NCI-H345 (cell line): ENCODE results near the gene KCNQ1OT1.

Experiments
- DNase-seq: peaks from one replicate; lab custom pipeline; 2025; lab: John Stamatoyannopoulos, UW

Gene KCNQ1OT1

DNA sequence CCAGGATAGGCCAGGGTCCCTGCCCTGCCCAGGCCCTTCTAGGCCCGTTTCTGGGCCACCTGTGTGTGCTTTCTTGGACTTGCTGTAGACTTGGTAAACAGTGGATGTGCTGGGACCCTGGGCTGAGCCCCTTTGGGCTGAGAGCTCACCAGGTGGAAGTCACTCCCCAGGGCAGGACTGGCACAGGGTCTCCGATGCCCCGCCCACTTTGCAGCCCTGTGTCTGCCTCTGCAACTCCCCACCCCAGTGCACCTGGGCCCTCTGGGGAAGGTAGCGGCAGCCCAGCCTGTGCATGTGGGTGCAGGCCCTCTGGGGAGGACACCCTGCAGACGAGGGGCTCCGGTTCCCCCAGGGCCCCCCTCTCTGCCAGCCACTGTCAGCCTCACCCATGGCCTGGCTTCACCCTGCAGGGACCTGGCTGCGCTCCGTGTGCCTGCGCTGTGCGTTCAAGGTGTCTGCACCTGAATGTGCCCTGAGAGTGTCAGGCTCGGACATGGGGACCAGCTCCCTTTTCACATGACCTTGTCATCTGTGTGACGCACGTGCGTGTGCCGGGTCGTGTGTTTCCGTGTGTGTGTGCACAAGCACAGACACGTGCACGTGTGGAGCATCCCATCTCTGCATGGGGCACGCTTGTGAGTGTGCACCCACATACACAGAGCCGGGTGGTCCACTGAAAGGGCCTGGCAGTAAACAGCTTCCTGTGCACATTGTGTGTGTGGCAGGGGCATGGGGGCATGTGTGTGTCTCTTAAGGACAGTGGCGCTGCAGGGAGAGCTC lies 118.5 kb downstream of the KCNQ1OT1 start:
- no peak for DNase-seq

DNA sequence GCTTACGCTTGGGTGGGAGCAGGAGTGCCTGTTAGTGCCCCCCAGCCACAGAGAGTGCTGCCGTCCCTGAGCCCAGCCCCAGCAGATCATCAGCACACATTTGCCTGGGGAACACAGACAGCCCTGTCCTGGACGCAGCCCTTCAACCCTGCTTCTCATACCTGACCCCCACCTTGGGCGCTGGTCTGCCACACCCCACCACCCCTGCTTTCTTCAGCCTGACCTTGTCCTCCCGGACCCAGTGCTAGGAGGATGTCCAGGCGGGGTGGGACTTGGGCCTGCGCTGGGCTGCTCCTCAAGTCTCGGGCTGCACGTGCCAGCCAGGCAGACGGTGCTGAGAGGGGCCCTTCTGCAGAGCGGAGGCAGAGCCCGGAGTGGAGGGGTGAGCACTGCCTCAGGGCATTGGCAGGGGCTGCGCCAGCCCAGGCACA lies 119.2 kb downstream of the KCNQ1OT1 start:
- DNase-seq = no peak

- DNase-seq = no peak
Observed at GRCh38 chr11:2580061-2580421, 119.8 kb downstream of the KCNQ1OT1 start.

DNA sequence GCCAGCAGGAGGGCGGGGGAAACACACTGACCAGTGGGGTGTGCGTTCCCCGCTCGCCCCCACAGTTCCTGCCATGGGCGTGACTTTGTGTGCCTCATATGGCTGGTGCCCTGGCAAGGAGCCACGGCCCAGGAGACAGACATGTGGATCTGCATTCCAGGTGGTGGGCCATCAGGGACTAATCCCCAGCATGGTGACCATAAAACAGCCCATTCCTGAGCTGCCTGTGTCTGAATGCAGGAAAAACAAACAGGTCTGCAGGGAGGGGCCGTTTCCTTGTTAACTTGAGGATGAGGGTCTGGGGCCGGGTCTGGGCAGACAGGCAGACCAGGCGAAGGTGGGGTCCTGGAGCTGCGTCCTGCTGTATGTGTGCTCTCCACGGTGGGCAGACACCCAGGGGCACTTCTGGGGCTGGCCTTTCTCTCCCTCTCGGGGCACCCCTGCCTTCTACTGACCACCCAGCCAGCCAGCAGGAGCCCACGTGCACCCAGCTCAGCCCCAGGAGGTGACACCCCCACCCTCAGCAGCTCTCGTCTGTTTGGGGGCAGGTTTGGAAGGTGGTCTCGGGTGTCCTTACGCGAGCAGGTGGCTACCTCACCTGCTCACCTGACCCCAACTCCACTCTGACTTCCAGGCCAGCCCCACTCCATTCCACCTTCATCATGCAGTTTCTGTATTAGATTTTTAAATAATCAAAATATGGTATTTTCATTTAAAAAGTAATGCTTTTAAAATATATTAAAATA lies 120.3 kb downstream of the KCNQ1OT1 start:
- no peak for DNase-seq

GRCh38 chr11:2578929-2579270 lies 120.9 kb downstream of the KCNQ1OT1 start:
- no peak for DNase-seq

DNA sequence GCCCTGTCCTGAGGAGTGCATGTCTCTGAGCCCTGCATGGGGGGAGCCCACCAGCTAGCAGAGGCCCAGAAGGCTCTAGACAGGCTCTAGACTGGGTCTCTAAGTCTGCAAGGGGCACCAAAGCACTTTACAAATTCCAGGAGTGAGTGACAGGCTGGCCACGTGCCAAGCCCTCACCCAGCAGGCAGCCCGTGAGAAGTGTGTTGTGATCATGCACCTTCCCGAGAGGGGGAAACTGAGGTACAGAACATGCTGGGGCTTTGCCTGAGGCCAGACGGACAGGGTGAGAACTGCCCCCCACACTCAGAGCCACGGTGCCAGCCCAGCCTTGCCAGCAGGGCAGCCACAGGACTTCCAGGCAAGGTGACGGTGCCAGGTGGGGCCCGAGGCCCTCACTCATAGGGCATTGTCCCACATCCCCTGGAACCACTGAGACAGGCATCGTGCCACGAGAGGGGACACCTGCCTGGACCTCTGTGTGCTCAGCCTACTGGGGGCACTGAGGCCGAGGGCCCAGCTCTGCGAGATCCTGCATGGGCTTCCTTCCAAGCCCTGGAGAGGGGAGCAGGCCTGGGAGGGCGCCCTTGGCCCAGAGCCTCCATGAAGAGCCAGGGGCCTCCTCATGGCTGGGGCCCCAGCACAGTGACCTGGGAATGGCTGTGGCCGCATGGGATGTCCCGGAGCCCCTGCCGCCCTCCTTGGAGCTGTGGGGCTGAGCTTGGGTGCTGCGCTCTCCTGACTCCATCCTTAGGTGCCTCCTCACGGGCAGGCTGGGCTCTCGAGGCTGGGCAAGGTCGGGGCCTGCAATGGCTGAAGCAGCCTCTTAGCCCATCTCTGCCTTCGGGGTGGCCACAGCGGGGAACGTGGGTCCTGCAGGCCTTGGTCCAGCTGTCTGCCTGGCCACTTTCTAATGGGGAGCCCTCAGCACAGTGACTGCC lies 121.5 kb downstream of the KCNQ1OT1 start:
- no peak for DNase-seq

- DNase-seq = no peak
Observed at GRCh38 chr11:2577031-2577990, 122.5 kb downstream of the KCNQ1OT1 start.

- DNase-seq = no peak
Observed at GRCh38 chr11:2576549-2576948, 123.2 kb downstream of the KCNQ1OT1 start.

- DNase-seq = no peak
Observed at GRCh38 chr11:2576111-2576510, 123.7 kb downstream of the KCNQ1OT1 start.

GRCh38 chr11:2575591-2576051 lies 124.2 kb downstream of the KCNQ1OT1 start:
- DNase-seq = no peak

DNA sequence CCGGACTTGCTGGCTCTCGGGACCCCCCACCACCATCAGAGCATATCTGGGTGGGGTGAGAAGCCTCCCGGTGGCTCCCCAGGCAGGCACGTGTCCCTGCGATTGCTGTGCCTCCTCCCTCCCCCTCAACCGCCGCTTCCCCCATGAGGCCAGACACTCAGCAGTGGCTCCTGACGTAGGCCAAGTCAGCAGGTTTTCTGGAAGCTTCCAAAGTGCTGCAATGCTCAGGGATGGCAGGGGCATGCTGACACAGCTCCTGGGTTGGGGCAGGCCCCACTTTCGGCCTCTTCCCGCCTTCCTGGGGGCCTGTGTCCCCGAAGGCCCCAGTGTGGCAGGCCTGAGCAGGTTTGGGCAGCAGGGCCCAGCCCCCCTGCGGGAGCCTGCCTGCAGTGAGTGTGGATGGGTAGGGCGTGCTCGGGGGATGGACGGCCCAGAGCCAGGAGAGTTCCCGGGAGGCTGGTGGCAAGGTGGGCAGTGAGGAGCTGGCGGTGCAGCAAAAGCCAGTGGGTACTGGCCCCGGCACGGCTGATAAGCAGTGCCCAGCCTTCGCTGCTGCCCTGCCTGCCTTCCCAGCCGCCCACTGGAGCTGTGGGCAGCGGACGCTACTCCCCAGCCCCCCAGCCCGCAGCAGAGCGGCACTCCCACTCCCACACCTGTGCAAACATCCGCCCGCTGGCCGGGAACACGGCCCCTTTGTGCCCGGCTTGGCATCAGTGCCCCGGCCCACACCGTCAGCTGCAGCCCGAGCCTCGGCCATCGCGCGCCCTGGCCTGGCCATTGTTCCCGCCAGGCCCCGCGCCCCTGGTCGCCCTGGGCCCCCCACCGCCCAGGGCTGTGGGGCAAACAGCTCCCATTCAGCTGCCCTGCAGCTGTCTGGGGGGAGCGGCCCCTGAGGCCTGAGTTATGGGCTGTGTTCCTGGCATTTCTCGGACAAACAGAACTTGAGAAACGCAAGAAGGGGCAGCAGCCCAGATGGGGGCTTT lies 125.0 kb downstream of the KCNQ1OT1 start:
- no peak for DNase-seq

DNA sequence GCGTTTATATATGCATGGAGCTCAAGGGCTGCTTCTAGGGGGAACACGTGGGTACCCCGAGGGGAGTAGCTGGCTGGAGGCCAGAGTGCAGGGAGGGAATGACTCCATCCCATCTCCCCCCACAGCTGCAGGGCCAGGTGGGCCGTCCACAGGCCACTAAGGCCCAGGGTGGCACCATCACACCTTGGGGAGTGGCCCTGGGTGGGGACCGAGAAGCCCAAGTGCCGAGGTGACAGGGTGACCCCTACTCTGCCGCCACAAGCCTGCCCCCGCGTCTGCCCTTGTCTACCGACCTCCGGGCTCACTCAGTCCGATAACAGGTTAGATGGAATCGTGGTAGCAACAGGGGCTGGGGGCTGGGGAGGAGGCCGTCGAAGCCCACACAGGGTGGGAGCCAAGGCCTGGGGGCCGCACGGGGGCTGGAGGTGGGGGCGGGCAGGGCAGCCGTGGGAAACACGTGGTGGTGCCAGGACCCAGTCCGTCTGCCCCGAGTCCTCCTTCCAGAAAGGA lies 125.7 kb downstream of the KCNQ1OT1 start:
- DNase-seq = no peak

DNA sequence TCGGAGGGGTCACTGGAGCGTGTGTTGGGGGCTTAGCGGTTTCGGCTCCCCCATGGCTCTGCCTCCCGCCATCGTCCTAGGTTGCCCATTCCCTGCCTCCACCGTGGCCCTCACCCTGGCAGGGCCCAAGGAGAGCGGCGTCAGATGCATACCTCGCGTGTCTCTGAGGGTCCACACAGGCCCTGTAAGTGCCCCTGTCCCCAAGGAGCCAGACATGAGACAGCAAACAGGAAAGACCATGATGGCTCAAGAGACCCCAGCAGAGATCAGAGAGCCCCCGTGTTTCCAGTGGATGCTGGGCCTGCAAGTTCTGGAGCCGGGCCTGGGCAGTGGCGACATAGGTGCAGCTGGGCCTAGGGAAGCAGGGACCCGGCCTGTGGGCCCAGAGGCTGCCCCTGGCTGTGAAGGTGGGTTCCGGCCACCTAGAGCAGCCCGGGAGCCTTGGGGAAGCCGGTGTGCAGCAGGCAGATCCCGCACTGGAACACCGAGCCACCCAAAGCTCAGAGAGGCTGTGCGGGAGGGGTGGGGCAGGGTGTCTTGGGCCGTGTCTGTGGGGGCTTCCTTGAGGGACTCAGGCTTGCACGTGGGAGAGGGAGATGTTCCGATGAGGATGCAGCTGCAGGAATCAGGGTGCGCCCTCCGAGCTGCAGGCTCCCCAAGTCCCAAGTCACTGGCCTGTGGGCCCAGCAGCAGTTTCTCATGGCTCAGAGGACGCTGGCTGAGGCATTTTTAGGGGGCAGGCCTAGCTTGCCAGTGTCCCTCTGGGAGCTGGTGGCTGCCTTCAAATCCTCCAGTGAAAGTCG lies 126.4 kb downstream of the KCNQ1OT1 start:
- DNase-seq = no peak

- no peak for DNase-seq
Observed at GRCh38 chr11:2572491-2573239, 127.1 kb downstream of the KCNQ1OT1 start.

- no peak for DNase-seq
Observed at GRCh38 chr11:2571598-2572281, 128.1 kb downstream of the KCNQ1OT1 start.

GRCh38 chr11:2570841-2571597 lies 128.8 kb downstream of the KCNQ1OT1 start:
- DNase-seq = no peak
